ENCODE data around the gene RAD18.

The RAD18 gene

GRCh38 chr3:8984526-8984925 is 21.3 kb upstream of the RAD18 start:
- no peaks in the 10 kb centered on the region for H3K9me3 ChIP-seq (replicated peaks; ENCODE audit: low read length)
- H3K27me3 ChIP-seq (ENCODE audit: control insufficient read depth, insufficient read depth, low read length): peaks cover 18% of the 10 kb centered on the region
- H3K9ac ChIP-seq (ENCODE audit: low read depth, low read length): no peak overlapping the region
- H3K4me1 ChIP-seq (ENCODE audit: control insufficient read depth, insufficient read depth, low read length): no peaks in the 10 kb centered on the region
- no peak overlapping the region for H3K4me3 ChIP-seq (ENCODE audit: low read length)
- H3K4me2 ChIP-seq (ENCODE audit: low read length): no peak overlapping the region
- no peaks in the 10 kb centered on the region for H3K36me3 ChIP-seq (ENCODE audit: insufficient read depth, low read length)

- Histone ChIP-seq H3K4me2 (ENCODE audit: low read length) (no peak overlapping the region), H3K4me1 (ENCODE audit: control insufficient read depth, insufficient read depth, low read length) (no peaks in the 10 kb centered on the region)
Measured at GRCh38 chr3:8984081-8984480, 20.8 kb upstream of the RAD18 start.

GRCh38 chr3:8983591-8983990 is 20.3 kb upstream of the RAD18 start:
- H3K4me3 ChIP-seq (ENCODE audit: low read length): no peak overlapping the region

More at GRCh38 chr3:8984081-8984480, 20.8 kb upstream of the RAD18 start:
- no peak overlapping the region for H3K4me3 ChIP-seq (ENCODE audit: low read length)
- no peaks in the 10 kb centered on the region for H3K36me3 ChIP-seq (ENCODE audit: insufficient read depth, low read length)
- no peaks in the 10 kb centered on the region for H3K9me3 ChIP-seq (replicated peaks; ENCODE audit: low read length)
- no peak overlapping the region for H3K9ac ChIP-seq (ENCODE audit: low read depth, low read length)
- H3K27me3 ChIP-seq (ENCODE audit: control insufficient read depth, insufficient read depth, low read length): peaks cover 18% of the 10 kb centered on the region

GRCh38 chr3:8983026-8983425 is 19.8 kb upstream of the RAD18 start:
- H3K4me2 ChIP-seq (ENCODE audit: low read length): no peak overlapping the region
- H3K36me3 ChIP-seq (ENCODE audit: insufficient read depth, low read length): no peaks in the 10 kb centered on the region
- H3K9me3 ChIP-seq (replicated peaks; ENCODE audit: low read length): no peaks in the 10 kb centered on the region
- no peaks in the 10 kb centered on the region for H3K4me1 ChIP-seq (ENCODE audit: control insufficient read depth, insufficient read depth, low read length)
- peaks cover 18% of the 10 kb centered on the region for H3K27me3 ChIP-seq (ENCODE audit: control insufficient read depth, insufficient read depth, low read length)
- no peak overlapping the region for H3K9ac ChIP-seq (ENCODE audit: low read depth, low read length)
- no peak overlapping the region for H3K4me3 ChIP-seq (ENCODE audit: low read length)

More at GRCh38 chr3:8983591-8983990, 20.3 kb upstream of the RAD18 start:
- Histone ChIP-seq H3K4me1 (ENCODE audit: control insufficient read depth, insufficient read depth, low read length) (no peaks in the 10 kb centered on the region), H3K9ac (ENCODE audit: low read depth, low read length) (no peak overlapping the region), H3K27me3 (ENCODE audit: control insufficient read depth, insufficient read depth, low read length) (peaks cover 18% of the 10 kb centered on the region), H3K4me2 (ENCODE audit: low read length) (no peak overlapping the region), H3K9me3 (replicated peaks; ENCODE audit: low read length) (no peaks in the 10 kb centered on the region), H3K36me3 (ENCODE audit: insufficient read depth, low read length) (no peaks in the 10 kb centered on the region)

- Histone ChIP-seq H3K9ac (ENCODE audit: low read depth, low read length) (no peak overlapping the region), H3K4me2 (ENCODE audit: low read length) (no peak overlapping the region), H3K36me3 (ENCODE audit: insufficient read depth, low read length) (no peaks in the 10 kb centered on the region), H3K27me3 (ENCODE audit: control insufficient read depth, insufficient read depth, low read length) (peaks cover 22% of the 10 kb centered on the region), H3K4me3 (ENCODE audit: low read length) (no peak overlapping the region), H3K9me3 (replicated peaks; ENCODE audit: low read length) (no peaks in the 10 kb centered on the region), H3K4me1 (ENCODE audit: control insufficient read depth, insufficient read depth, low read length) (no peaks in the 10 kb centered on the region)
Measured at GRCh38 chr3:8982509-8982908, 19.2 kb upstream of the RAD18 start.

GRCh38 chr3:8981700-8982099 is 18.4 kb upstream of the RAD18 start:
- no peaks in the 10 kb centered on the region for H3K36me3 ChIP-seq (ENCODE audit: insufficient read depth, low read length)
- H3K9me3 ChIP-seq (replicated peaks; ENCODE audit: low read length): no peaks in the 10 kb centered on the region
- H3K4me3 ChIP-seq (ENCODE audit: low read length): no peak overlapping the region
- H3K27me3 ChIP-seq (ENCODE audit: control insufficient read depth, insufficient read depth, low read length): peaks cover 28% of the 10 kb centered on the region
- H3K4me1 ChIP-seq (ENCODE audit: control insufficient read depth, insufficient read depth, low read length): no peaks in the 10 kb centered on the region
- no peak overlapping the region for H3K9ac ChIP-seq (ENCODE audit: low read depth, low read length)
- H3K4me2 ChIP-seq (ENCODE audit: low read length): no peak overlapping the region

- H3K4me2 ChIP-seq (ENCODE audit: low read length): no peak overlapping the region
- H3K27me3 ChIP-seq (ENCODE audit: control insufficient read depth, insufficient read depth, low read length): peaks cover 28% of the 10 kb centered on the region
- H3K4me1 ChIP-seq (ENCODE audit: control insufficient read depth, insufficient read depth, low read length): no peaks in the 10 kb centered on the region
- H3K36me3 ChIP-seq (ENCODE audit: insufficient read depth, low read length): no peaks in the 10 kb centered on the region
- no peak overlapping the region for H3K9ac ChIP-seq (ENCODE audit: low read depth, low read length)
- H3K4me3 ChIP-seq (ENCODE audit: low read length): no peak overlapping the region
- H3K9me3 ChIP-seq (replicated peaks; ENCODE audit: low read length): no peaks in the 10 kb centered on the region
Measured at GRCh38 chr3:8981296-8981695, 18.0 kb upstream of the RAD18 start.

GRCh38 chr3:8980756-8981257 is 17.5 kb upstream of the RAD18 start:
- H3K4me1 ChIP-seq (ENCODE audit: control insufficient read depth, insufficient read depth, low read length): no peaks in the 10 kb centered on the region
- H3K9me3 ChIP-seq (replicated peaks; ENCODE audit: low read length): no peaks in the 10 kb centered on the region
- peaks cover 28% of the 10 kb centered on the region for H3K27me3 ChIP-seq (ENCODE audit: control insufficient read depth, insufficient read depth, low read length)
- H3K9ac ChIP-seq (ENCODE audit: low read depth, low read length): no peak overlapping the region
- H3K4me3 ChIP-seq (ENCODE audit: low read length): no peak overlapping the region
- no peak overlapping the region for H3K4me2 ChIP-seq (ENCODE audit: low read length)
- no peaks in the 10 kb centered on the region for H3K36me3 ChIP-seq (ENCODE audit: insufficient read depth, low read length)

- no peak overlapping the region for H3K4me3 ChIP-seq (ENCODE audit: low read length)
- no peak overlapping the region for H3K9ac ChIP-seq (ENCODE audit: low read depth, low read length)
- H3K27me3 ChIP-seq (ENCODE audit: control insufficient read depth, insufficient read depth, low read length): peaks cover 28% of the 10 kb centered on the region
- no peaks in the 10 kb centered on the region for H3K9me3 ChIP-seq (replicated peaks; ENCODE audit: low read length)
- H3K4me1 ChIP-seq (ENCODE audit: control insufficient read depth, insufficient read depth, low read length): no peaks in the 10 kb centered on the region
- H3K36me3 ChIP-seq (ENCODE audit: insufficient read depth, low read length): no peaks in the 10 kb centered on the region
- no peak overlapping the region for H3K4me2 ChIP-seq (ENCODE audit: low read length)
Measured at GRCh38 chr3:8979262-8979661, 16.0 kb upstream of the RAD18 start.

GRCh38 chr3:8978551-8978950 is 15.3 kb upstream of the RAD18 start:
- H3K36me3 ChIP-seq (ENCODE audit: insufficient read depth, low read length): no peaks in the 10 kb centered on the region
- H3K27me3 ChIP-seq (ENCODE audit: control insufficient read depth, insufficient read depth, low read length): peaks cover 28% of the 10 kb centered on the region
- H3K9ac ChIP-seq (ENCODE audit: low read depth, low read length): no peak overlapping the region
- no peak overlapping the region for H3K4me2 ChIP-seq (ENCODE audit: low read length)
- no peaks in the 10 kb centered on the region for H3K4me1 ChIP-seq (ENCODE audit: control insufficient read depth, insufficient read depth, low read length)
- no peak overlapping the region for H3K4me3 ChIP-seq (ENCODE audit: low read length)
- no peaks in the 10 kb centered on the region for H3K9me3 ChIP-seq (replicated peaks; ENCODE audit: low read length)

GRCh38 chr3:8976540-8977182 is 13.4 kb upstream of the RAD18 start:
- no peaks in the 10 kb centered on the region for H3K4me1 ChIP-seq (ENCODE audit: control insufficient read depth, insufficient read depth, low read length)
- H3K9me3 ChIP-seq (replicated peaks; ENCODE audit: low read length): no peaks in the 10 kb centered on the region
- H3K9ac ChIP-seq (ENCODE audit: low read depth, low read length): no peak overlapping the region
- peaks cover 28% of the 10 kb centered on the region for H3K27me3 ChIP-seq (ENCODE audit: control insufficient read depth, insufficient read depth, low read length)
- no peak overlapping the region for H3K4me2 ChIP-seq (ENCODE audit: low read length)
- H3K36me3 ChIP-seq (ENCODE audit: insufficient read depth, low read length): no peaks in the 10 kb centered on the region
- no peak overlapping the region for H3K4me3 ChIP-seq (ENCODE audit: low read length)
